Occipital lobe (tissue), 2 donors: Measurements from ENCODE around the gene ZSWIM6. TPM values are rescaled to one million over a fixed set of nuclear protein-coding genes. Genes with fewer than 3 reads are reported as not detected.

Source experiments
- DNase-seq: peaks from one replicate; lab custom pipeline; 2025; lab: John Stamatoyannopoulos, UW
- total RNA-seq: library from RNA; depleted of rRNA; stranded (reverse); fragments of >200 nt; gene quantifications from one replicate; pipeline ENCODE4 v1.2.3, GENCODE V29; 2014

Gene ZSWIM6
- total RNA-seq, 1 donor from 2014 or later: 57.4 TPM

DNA sequence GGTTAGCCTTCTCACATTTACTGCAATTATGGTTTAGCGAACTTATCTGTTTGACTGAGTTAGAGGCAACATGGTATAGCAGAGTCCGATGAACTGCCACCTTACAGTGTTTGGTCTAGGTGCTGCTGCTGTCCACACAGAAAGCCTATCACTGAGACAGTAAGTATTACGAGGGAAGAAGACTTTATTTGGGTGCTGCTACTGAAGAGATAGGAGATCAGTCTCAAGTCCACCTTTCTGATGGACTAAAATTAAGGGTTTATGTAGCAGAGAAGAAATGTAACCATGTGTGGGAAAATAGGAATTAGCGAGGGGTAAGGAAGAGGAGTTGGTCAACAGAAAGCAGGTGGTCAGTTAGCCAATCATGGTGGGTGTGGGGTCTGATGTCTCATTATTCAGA lies 109.7 kb downstream of the ZSWIM6 start:
- no peak for DNase-seq

DNA sequence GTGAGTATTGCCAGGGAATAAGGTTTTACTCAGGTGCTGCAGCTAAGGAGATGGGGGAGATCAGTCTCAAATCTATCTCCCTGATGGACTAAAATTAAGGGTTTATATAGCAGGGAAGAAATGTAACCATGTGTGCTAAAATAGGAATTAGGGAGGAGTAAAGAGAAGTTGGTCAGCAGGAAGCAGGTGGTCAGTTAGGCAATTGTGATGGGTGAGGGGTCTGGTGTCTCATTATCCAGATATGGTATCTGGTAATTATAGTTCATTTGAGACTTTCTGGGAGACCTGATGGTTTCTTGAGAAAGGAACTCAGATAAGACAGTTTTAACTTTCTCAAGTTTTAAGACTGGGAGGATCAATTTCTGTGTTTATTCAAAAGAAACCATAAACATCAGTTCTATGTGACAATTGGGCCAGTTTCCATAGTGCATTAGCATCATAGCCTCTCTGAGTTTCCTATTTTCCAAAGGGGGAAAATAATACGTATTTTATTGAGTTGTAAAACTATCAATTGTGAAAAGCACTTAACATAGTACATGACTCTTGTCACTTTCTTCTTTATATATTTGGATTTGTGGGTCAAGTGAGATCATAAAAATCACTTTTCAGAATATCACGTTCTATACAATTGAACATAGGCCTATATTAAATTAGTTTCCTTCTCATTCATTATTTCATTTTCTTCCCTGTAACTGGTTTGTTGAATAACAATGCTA lies 115.9 kb downstream of the ZSWIM6 start:
- DNase-seq: no peak

DNA sequence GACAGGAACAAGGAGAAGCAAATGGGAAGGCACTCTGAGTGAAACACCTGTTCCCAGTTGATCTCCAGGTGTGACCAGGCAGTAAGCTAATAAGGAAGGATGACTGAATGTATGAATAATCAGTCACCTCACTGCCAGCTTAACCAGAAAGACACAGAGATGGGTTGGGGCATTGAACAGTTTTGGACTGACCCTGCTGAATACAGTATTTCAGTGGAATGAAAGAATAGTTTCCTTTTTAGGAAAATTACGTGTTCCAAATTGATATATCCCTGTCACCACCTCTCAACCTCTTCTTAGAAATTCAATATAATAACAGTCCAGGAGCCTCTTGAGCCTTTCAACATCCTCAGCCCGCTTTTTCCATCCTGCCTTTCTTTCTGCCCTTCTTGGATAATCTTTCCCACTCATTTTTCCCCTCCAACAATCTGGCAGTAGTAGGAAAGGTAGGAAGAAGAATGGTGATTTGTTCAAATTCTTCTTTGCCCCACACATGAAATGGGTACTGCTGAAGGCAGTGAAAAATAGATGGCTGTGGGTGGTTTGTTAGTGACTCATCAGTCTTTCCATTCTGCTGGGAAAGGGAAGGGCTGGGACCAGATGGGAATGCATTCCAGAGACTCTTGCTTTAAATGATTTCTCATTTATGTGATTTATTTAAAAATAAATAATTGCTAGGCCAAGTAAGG lies 117.9 kb downstream of the ZSWIM6 start:
- peak; percentile 6 for DNase-seq

DNA sequence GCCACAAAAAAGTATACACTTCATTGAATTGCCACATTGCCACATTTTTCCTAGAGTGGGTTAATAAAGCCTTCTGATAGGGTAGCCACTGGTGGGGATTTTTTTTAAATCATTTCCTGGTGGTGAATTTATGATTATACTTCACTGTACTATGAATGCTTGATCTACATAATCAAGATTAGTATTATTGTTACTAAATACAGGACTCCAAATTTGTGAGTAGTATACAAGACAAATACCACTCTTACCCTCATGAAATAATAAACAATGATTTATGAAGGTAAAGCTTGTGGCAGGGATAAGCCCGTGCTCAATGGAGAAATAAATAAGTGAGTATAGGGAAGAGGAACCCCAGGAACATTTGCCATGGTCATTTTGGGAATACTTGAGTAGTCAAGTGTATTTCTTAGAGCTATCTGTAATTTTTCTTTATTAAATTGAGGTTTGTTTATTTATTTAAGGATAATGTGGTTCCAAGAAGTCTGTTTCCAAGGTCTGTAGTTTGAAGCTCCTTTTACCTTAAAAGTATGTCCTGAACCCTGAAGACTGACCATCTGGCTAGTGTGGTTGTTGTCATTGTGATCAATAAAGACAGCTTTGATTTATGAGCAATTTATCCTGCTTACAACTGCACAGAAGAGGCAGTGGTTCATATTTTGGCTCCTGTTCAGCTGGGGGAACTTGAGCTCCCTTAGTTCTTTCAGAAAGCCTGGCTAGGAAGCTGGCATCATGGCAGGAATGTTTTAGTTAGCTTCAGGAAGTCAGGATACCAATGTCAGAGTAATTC lies 118.6 kb downstream of the ZSWIM6 start:
- DNase-seq: no peak

DNA sequence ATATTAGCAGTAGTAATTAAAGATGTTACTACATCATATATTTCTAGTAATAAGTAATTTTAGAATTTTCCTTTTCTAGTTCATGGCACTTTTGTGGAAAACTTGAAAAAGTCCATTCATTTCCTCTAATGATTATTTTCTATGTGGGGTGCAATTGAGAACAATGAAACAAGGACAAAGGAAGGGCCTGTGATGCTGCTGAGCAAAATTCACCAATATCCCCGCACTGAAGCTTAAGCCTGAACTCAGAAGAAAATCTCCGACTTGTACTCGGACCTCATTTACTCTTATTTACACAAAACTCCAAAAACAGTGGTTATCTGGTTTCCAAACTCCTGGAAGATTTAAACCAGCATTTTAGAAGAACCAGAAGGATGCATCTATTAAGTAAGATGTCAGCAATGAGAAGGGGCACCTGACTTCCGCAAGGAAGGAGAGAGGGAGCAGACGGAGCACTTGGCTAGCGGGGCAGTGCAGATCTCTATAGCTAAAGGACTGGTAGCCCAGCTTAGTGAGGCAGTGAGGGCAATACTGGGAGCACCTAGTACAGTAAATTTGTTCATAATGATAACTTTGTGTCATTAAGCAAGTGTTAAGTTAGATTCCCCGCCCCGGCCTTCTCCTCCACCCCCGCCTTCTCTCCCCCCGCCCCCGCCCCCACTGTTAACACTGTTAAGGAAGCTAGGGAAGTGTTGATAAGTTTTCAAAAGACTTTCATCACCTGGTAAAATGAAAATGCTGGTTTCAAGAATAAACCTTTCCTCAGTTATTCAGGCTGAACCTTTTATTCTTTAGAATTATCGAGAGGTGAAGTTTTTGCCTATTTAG lies 123.3 kb downstream of the ZSWIM6 start:
- DNase-seq: no peak

DNA sequence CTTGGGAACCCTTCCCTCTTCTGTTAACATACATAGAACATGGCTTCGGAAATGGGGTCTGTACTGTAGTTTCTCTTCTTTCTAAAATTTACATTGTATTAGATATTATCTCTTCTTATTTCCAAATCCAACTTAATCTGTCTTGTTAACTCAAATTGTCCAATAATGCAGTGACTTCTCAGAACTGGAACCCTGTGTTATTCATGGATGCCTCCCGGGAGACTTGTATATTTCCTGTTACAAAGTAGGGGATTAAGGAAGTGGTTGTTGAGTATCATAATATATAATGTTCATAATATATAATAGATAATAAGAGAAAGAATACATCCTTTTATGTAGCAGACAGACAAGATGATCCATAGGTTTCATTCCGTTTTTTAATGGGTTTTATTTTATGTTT lies 128.4 kb downstream of the ZSWIM6 start:
- no peak for DNase-seq

DNA sequence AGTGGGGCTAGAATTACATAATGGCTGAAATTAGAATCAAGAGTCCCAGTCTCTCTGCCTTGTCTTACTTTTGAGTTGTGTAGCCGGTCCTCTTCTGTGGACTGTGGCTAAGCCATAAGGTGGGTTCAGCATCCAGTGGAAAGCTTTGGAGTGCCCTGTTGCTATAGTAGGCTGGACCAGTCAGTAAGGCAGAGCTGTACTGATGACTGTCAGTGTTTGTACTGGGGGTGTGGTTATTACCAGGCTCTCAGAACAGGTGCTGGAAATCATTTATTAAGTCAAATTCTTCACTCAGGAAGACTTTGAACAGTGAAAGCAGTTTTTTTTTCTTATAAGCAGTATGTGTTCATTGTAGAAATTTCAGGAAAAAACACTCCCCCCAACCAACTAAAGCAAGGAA lies 129.4 kb downstream of the ZSWIM6 start:
- no peak for DNase-seq

DNA sequence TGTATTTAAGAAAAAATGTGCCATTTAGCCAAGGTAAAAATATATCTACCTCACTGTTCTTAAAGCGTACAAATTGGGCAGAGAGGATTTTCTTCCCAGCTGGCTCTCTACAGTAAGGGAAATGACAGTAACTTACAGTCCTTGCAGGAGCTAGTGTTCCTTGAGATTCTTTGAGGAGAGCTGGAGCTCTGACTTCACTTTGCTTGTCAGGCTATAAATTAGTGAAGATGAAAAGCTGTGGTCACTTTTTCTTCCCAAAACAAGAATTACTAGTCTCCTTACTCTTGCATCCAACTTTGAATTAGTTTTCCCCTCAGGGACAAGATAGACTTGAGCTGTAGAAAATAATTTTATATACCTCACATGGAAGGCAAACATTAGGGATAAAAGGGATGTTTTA lies 129.9 kb downstream of the ZSWIM6 start:
- no peak for DNase-seq

DNA sequence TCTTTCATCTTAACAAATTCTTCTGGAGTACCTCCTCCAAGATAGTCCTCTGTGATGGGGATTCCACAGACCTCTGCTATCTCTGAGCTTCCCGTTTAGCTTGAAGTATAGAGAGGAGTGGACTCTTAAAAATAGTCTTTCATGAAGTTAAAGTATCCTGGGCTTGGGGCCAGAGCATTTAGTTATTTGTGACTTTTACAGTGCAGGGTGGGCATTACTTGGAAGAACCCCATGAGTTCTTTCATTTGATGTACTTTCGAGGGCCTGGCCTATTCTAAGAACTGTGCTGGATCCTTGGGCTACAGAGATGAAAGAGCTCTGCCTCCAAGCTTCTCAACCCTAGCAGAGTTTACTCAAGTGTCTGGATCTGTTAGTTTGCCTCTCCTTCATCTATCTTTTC lies 131.5 kb downstream of the ZSWIM6 start:
- DNase-seq: no peak

DNA sequence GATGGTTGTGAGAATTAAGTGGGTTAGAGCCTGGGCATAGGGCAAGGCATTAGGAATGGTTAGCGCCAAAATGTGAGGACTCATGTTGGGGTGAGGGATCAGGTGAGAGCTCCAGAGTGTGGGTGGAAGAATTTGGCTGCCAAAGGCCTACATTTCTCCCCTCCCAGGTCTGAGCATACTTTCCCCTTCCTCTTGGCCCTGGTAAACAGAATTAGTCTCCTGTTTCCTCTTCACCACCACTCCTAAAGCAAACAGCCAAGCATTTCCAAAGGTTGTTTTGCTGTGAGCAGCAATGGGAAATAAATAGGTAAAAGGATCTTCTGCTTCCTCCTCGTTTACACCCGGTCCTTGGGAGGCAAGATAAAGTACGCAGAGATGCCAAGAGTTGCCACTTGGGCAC lies 132.5 kb downstream of the ZSWIM6 start:
- DNase-seq: no peak

DNA sequence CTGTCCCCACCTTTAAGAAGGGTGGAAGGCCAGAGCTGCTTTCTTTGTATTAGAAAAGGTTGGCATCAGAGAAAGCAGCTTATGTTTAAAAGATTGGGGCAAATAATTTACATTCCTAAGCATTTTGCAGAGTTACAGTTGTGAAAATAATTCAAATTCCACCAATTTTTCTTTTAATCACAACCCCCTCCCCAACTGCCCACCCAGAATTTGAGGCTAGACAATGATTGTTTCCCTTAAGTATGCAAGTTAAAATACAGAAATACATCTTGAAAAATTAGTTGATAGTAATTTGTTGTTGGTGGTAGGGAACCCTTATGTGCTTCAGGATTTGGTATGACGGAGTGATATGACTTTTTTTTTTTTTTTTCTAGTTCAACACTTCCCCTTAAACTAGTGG lies 133.0 kb downstream of the ZSWIM6 start:
- no peak for DNase-seq

DNA sequence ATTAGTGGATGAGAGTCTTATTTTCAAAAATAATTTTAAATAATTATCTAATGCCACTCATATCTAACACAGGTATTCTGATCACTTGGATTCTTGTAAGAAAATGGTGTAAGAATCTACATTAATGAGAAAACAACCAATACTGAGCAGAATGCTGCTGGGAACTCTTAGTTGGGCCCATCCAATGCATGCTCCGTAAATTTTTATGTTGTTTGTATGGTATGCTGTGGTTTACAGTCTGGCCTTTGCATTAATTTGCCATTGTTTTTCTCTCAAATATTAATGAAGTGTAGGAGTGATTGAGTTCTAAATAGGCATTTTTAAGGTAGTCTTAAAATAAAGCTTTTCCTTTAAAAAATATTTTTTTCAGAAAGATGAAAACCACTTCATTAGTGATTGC lies 133.4 kb downstream of the ZSWIM6 start:
- DNase-seq: no peak

DNA sequence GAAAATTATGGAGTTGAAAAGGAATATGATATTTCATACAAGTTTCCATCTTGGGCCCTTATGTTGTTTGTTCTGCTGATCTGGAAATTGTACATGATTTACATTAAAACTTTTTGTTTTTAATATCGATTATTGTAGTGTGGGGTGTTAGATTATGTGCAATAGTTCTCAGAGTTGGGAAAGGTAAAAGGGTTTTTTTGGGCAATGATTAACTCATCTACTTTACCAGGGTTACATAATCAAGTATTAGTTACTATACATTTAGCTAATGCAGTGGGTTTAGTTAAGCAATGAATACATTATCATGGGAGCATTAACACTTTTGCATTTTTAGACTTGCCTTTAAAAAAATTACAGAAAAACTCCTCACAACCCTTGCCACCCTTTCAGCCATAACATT lies 134.0 kb downstream of the ZSWIM6 start:
- DNase-seq: no peak

DNA sequence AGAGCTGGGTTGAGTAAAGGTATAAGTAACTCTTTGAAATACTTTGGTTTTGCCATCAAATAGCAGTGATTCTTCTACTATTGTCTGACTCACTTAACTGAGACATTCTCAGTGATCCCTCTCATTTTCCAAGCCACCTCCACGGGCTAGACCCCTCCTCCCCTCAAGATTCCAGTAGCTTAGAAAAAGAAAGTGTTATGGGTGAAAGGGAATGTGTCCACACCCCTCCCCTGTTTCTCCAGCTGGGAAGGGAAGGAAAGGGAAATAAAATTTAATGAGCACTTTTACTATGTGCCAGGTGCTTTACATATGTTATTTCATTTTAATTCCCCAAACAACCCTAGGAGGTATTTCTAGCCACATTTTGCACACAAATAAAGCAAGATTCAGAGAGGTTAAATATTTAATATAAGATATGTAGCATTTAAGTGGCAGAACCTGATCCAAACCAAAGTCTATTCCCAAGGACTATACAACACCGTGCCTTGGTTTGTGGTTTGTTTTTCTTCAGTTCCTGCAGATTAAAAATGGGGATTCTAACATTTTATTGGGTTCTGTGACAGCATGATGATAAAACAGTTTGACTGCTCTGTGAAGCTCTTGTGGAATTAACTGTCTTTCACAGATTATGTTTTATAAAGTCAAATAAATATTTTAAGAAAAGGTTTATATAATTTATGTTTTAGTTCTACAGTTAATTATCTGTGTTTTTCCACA lies 135.9 kb downstream of the ZSWIM6 start:
- DNase-seq: no peak

DNA sequence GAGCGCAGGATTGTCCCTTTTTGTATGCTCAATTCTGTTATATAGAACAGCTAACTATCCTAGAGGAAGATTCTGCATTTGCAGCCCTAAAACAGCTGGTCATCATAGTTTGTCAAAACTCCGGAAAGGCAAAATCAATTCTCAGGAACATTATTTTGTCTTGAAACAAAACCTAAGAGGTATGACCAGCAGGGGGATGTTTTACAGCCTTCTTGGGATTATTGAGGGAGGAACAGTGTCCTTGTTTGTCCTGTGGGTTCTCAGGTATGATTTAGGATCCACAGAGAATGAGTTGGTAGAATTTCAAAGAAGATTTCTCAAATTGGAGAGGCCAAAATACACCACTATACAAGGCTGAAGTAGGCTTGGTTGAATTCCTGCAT lies 136.4 kb downstream of the ZSWIM6 start:
- DNase-seq: no peak

DNA sequence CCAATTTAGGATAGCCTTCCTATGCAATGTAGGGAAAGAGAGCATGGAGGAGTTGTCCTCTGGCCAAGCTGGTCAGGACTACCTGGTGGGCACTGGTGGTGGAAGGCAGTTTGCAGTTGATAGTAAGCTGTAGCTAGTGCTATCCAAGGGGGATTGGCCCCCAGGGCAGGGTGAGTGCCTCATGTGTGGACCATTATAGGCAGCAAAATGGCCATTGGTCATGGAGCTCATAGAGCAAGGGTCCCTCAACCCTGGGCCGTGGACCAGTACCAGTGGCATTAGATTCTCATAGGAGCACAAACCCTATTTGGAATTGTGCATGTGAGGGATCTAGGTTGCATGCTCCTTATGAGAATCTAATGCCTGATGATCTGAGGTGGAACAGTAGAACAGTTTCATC lies 139.3 kb downstream of the ZSWIM6 start:
- no peak for DNase-seq

DNA sequence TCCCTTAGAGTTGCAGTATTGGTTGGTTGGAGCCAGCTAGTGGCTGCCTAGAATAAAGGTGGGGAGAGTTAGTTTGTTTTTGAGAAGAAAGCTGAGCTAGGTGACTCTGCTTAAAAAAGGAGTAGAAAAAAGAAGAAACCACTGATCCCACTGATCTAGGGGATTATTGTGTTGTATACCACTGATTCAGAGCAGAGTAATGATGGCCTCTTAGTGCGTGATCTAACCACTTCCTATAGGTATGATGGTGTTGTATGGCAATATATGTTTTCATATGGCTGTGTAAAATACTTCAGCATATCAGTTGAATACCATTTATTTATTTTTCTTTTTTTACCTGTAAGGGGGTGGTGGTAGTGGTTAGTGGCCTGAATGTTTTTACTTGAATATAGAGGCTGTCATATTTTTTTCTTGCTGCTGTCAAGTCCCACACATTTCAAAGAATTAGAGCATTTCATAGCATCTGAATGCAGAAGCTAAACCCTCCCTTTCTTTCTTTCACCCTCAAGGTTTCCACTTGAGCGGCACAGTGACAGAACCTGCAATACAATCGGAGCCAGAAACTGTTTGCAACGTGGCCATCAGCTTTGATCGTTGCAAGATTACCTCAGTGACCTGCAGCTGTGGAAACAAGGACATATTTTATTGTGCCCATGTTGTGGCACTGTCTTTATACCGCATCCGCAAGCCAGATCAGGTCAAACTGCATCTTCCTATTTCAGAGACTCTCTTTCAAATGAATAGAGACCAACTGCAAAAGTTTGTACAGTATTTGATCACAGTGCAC lies 140.3 kb downstream of the ZSWIM6 start:
- no peak for DNase-seq

DNA sequence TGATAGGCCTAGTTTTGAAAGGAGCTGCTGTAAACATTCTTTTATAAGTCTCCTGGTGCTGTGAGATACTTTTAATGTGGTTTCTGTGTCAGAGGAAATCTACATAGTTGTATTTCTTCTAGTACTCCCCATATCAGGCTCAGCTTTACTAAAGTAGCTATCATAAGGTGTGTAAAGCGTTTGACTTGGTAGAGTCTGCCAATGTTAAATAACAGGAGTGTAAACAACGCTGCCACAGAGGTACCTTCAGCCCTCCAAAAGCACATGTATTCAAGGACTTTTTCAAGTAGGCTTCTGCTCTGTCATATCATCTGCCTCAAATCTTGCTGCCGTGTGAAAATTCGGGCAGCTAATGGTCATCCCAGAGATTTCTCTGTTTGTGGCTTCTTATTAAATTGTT lies 142.7 kb downstream of the ZSWIM6 start:
- DNase-seq: no peak

DNA sequence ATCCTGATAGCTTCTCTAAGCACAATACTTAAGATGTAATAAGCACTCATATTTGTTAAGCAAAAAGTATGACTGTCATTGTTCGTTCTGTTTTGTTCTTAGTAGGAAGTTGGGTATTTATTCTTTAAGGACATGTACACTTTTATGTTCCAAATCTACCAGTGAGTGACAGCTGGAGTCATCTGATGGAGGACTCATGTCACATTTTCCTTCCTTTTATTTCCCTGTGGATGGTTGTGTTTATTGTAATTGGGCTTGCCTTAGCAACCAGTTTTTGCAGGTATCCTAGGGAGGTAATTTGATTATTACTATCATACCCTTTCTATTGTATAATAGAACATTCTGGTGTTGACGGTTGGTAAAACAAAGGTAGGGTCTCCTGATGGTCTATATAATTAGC lies 145.7 kb downstream of the ZSWIM6 start:
- DNase-seq: no peak
